GM12878 (cell line): ENCODE measurements around the gene L3MBTL1. TPM values are rescaled to one million over a fixed set of nuclear protein-coding genes. Genes with fewer than 3 reads are reported as not detected.

Experiments
- ATAC-seq: fragments of 200-7000 bp; cut with Tn5 transposase; 3 replicates; pipeline ENCODE4 v1.9.1; 2020; ENCODE audit warnings: mild to moderate bottlenecking, moderate library complexity
- BruUV-seq: library from RNA; stranded (reverse); fragments of 400-500 nt; replicated peaks from 2 replicates; lab custom pipeline; 2021; lab: Mats Ljungman, UMichigan
- CTCF ChIA-PET: fragments of 300-600 bp; sonication (Branson Sonifier 250); formaldehyde crosslinking; extraction: SDS; loops from one replicate; lab custom pipeline; 2021; ENCODE audit warnings: inconsistent platforms; lab: Yijun Ruan, JAX
- POLR2A ChIA-PET: fragments of 350-600 bp; formaldehyde crosslinking; extraction: SDS; loops from one replicate; lab custom pipeline; 2021; ENCODE audit warnings: inconsistent platforms; lab: Charles Lee
- RAD21 ChIA-PET: fragments of 300-600 bp; sonication (Branson Sonifier 250); formaldehyde crosslinking; loops from one replicate; lab custom pipeline; 2023; ENCODE audit warnings: antibody characterized with exemption; ENCODE audit not compliant: unreplicated experiment; lab: Charles Lee
- SMC1A ChIA-PET: fragments of 300-600 bp; sonication (Branson Sonifier 250); formaldehyde crosslinking; loops from one replicate; lab custom pipeline; 2023; ENCODE audit not compliant: unreplicated experiment, uncharacterized antibody; lab: Charles Lee
- DNase-seq: peaks from one replicate; pipeline ENCODE4 v3.0.0-alpha.2; 2011; ENCODE audit warnings: low read depth, low spot score
- FAIRE-seq: peaks from 3 replicates; lab custom pipeline; 2011; peaks lifted over from hg19 to GRCh38; lab: Jason Lieb, UNC
- H2AFZ ChIP-seq: 2 replicates; pipeline ENCODE4 v1.6.0; 2011; ENCODE audit warnings: low read depth, low read length, control low read depth; ENCODE audit not compliant: control insufficient read depth
- H3K27ac ChIP-seq: 2 replicates; pipeline ENCODE4 v1.5.1; 2011; ENCODE audit warnings: control low read depth; ENCODE audit not compliant: control insufficient read depth, insufficient read depth
- H3K27me3 ChIP-seq, 2 experiments: replicated peaks in 1 of 2; 2 replicates each; pipeline versions ENCODE4 v1.6.0 to v1.6.1; 2011; ENCODE audit warnings: low read length in 1 of 2; ENCODE audit not compliant: control insufficient read depth in 2 of 2, insufficient read depth in 2 of 2
- H3K36me3 ChIP-seq, 2 experiments: 2 replicates each; pipeline ENCODE4 v1.5.1; 2011; ENCODE audit warnings: low read length in 1 of 2; ENCODE audit not compliant: control insufficient read depth in 2 of 2, insufficient read depth in 2 of 2
- H3K4me1 ChIP-seq: 2 replicates; pipeline ENCODE4 v1.6.1; 2011; ENCODE audit warnings: mild to moderate bottlenecking, low read length, moderate library complexity, mixed read lengths; ENCODE audit not compliant: control insufficient read depth, insufficient read depth
- H3K4me2 ChIP-seq: 2 replicates; pipeline ENCODE4 v1.6.0; 2011; ENCODE audit warnings: control low read depth; ENCODE audit not compliant: control insufficient read depth, insufficient read depth
- H3K4me3 ChIP-seq: fragments of 200-600 bp; sonication (generic); 2 replicates; pipeline ENCODE4 v1.5.1; 2016
- H3K79me2 ChIP-seq: 2 replicates; pipeline ENCODE4 v1.6.0; 2011; ENCODE audit warnings: low read length; ENCODE audit not compliant: control insufficient read depth, insufficient read depth
- H3K9ac ChIP-seq: 2 replicates; pipeline ENCODE4 v1.8.0; 2011; ENCODE audit warnings: low read length, control low read depth, mixed read lengths; ENCODE audit not compliant: control insufficient read depth, insufficient read depth
- H3K9me3 ChIP-seq: replicated peaks from 3 replicates; pipeline ENCODE4 v1.5.1; 2011; ENCODE audit warnings: mild to moderate bottlenecking, low read length; ENCODE audit not compliant: control insufficient read depth, insufficient read depth
- H4K20me1 ChIP-seq: 2 replicates; pipeline ENCODE4 v1.6.0; 2011; ENCODE audit not compliant: control insufficient read depth, insufficient read depth
- BCL3 ChIP-seq: IDR thresholded peaks from 2 replicates; pipeline ENCODE4 v1.6.1; 2011; ENCODE audit warnings: borderline replicate concordance, low read depth, mild to moderate bottlenecking, moderate library complexity, low read length; ENCODE audit not compliant: insufficient read depth, poor library complexity, severe bottlenecking
- CEBPB ChIP-seq, 2 experiments: fragments of 150-350 bp in 1 of 2; IDR thresholded peaks; 2 replicates each; pipeline ENCODE4 v1.6.1; 2012 to 2014; ENCODE audit warnings: low read depth in 2 of 2, low read length in 2 of 2, borderline replicate concordance in 1 of 2, inconsistent platforms in 1 of 2
- EZH2 ChIP-seq: IDR thresholded peaks from 2 replicates; pipeline ENCODE4 v1.6.1; 2012; ENCODE audit warnings: low read depth, mild to moderate bottlenecking, control low read depth, inconsistent platforms, low read length, borderline replicate concordance; ENCODE audit not compliant: control insufficient read depth
- GABPA ChIP-seq: IDR thresholded peaks from 2 replicates; pipeline ENCODE4 v1.6.1; 2014; ENCODE audit warnings: antibody characterized with exemption, low read depth, mild to moderate bottlenecking, inconsistent platforms
- HDAC6 ChIP-seq: fragments of 200-600 bp; sonication (generic); IDR thresholded peaks from one replicate; pipeline ENCODE4 v1.8.0; 2017; ENCODE audit warnings: antibody characterized with exemption; ENCODE audit not compliant: unreplicated experiment
- KLF5 ChIP-seq: fragments of 450-650 bp; IDR thresholded peaks from 2 replicates; pipeline ENCODE4 v1.6.1; 2014; ENCODE audit warnings: mild to moderate bottlenecking; ENCODE audit not compliant: partially characterized antibody
- LARP7 ChIP-seq: fragments of 450-650 bp; IDR thresholded peaks from 2 replicates; pipeline ENCODE4 v1.6.1; 2017; ENCODE audit warnings: mild to moderate bottlenecking
- MEF2A ChIP-seq: IDR thresholded peaks from 2 replicates; pipeline ENCODE4 v1.6.1; 2011; ENCODE audit warnings: low read depth, mild to moderate bottlenecking, low read length, moderate library complexity; ENCODE audit not compliant: insufficient read depth
- NR2F1 ChIP-seq: fragments of 450-650 bp; conservative IDR thresholded peaks from 2 replicates; pipeline ENCODE4 v1.6.1; 2017; ENCODE audit warnings: mild to moderate bottlenecking
- NRF1 ChIP-seq: conservative IDR thresholded peaks from 2 replicates; pipeline ENCODE4 v1.6.1; 2011; ENCODE audit warnings: mild to moderate bottlenecking, low read depth, low read length, improper control_type of control experiment
- SKIL ChIP-seq: fragments of 450-650 bp; IDR thresholded peaks from 2 replicates; pipeline ENCODE4 v1.6.1; 2017; ENCODE audit warnings: mild to moderate bottlenecking, low read depth, inconsistent platforms; ENCODE audit not compliant: poor library complexity, severe bottlenecking
- SPI1 ChIP-seq: IDR thresholded peaks from 2 replicates; pipeline ENCODE4 v1.6.1; 2011; ENCODE audit warnings: low read depth, mild to moderate bottlenecking, low read length, moderate library complexity, borderline replicate concordance; ENCODE audit not compliant: insufficient read depth
- ZNF24 ChIP-seq: fragments of 450-650 bp; IDR thresholded peaks from 2 replicates; pipeline ENCODE4 v1.6.1; 2017; ENCODE audit warnings: antibody characterized with exemption, mild to moderate bottlenecking
- ZNF274 ChIP-seq: IDR thresholded peaks from one replicate; pipeline ENCODE4 v1.8.0; 2011; ENCODE audit not compliant: insufficient read length, insufficient read depth
- WGBS: methylation state at CpG from one replicate; pipeline ENCODE4 v1.1.6; 2016; ENCODE audit warnings: low lambda C conversion rate; ENCODE audit not compliant: insufficient replicate concordance, insufficient coverage; ENCODE audit errors: missing lambda C conversion rate; 5-methylcytosine and 5-hydroxymethylcytosine counted together
- in situ Hi-C: fragments of 300-500 bp; cut with MboI; formaldehyde crosslinking; loops from 9 replicates; pipeline ENCODE4 v1.14.3; 2018; ENCODE audit warnings: mixed read lengths
- intact Hi-C: fragments of 100-400 bp; cut with micrococcal nuclease; formaldehyde crosslinking; loops from one replicate; pipeline ENCODE4 v1.14.2; 2022; ENCODE audit not compliant: unreplicated experiment
- polyA plus RNA-seq, 11 experiments: library from polyadenylated mRNA; depleted of rRNA in 4 of 11; unstranded in 6 of 11; stranded (reverse) in 5 of 11; fragments of >200 nt; fragmentation: Nextera tagmentation in 4 of 11; fragmentation: Illumina TruSeq in 1 of 11; extraction: Ambion mirVana in 4 of 11; extraction: Trizol in 1 of 11; gene quantifications; 1 replicate in 1 of 11; 2 replicates in 10 of 11; pipeline versions ENCODE4 v1.2.1 to v1.2.3, GENCODE V29; 2011 to 2016; ENCODE audit warnings: inconsistent platforms in 2 of 11, missing spikeins in 2 of 11, low read depth in 1 of 11
- total RNA-seq, 4 experiments: library from RNA; depleted of rRNA in 3 of 4; stranded (reverse); fragments of >200 nt in 3 of 4; fragmentation: Illumina TruSeq in 1 of 4; extraction: Trizol in 1 of 4; gene quantifications; 2 replicates each; pipeline versions ENCODE4 v1.2.1 to v1.2.3, GENCODE V29; 2013 to 2021

L3MBTL1 gene
- total and polyA plus RNA-seq, 10 of the 15 experiments (the other 5 are each of a cell fraction or from before 2014, with no cell fraction given): 0.56 to 6.6 (median 3.9) TPM

GRCh38 chr20:43532416-43533055, 25.0 kb downstream of the L3MBTL1 start:
- intact Hi-C loops: loop anchor here (10.0 kb wide), 1 partner anchor 642 kb away; no protein-coding TSS in a partner anchor
- in situ Hi-C loops: no loop called here
- no peaks in the 10 kb centered on the region for H4K20me1 ChIP-seq
- SMC1A ChIA-PET: interaction anchor here (0.6 kb wide), 1 partner anchor 562 kb away, joined by 3 read pairs; no protein-coding TSS in a partner anchor
- no peak overlapping the region for H3K4me2 ChIP-seq
- DNase-seq: no peak
- no peak for FAIRE-seq
- no peaks in the 10 kb centered on the region for H3K9me3 ChIP-seq
- TF ChIP-seq HDAC6 (no peak), LARP7 (no peak), SPI1 (no peak), NR2F1 (no peak)
- WGBS: 73% methylated on average over 9 of the region's 9 CpGs
- no peak overlapping the region for H3K9ac ChIP-seq
- no peaks in the 10 kb centered on the region for H3K36me3 ChIP-seq
- RAD21 ChIA-PET: no interaction called here
- H3K79me2 ChIP-seq: no peaks in the 10 kb centered on the region
- H3K4me3 ChIP-seq: no peak overlapping the region
- POLR2A ChIA-PET: no interaction called here
- H3K27me3 ChIP-seq: no peaks in the 10 kb centered on the region; a peak in 1 of 4 replicates
- BruUV-seq: no TSS peak
- no peaks in the 10 kb centered on the region for H3K4me1 ChIP-seq
- no peak overlapping the region for H2AFZ ChIP-seq
- CTCF ChIA-PET: interaction anchor here (1.0 to 1.3 kb wide), 3 partner anchors 8 to 657 kb away, joined by 3 to 5 read pairs (median 3); no protein-coding TSS in a partner anchor
- no peak for ATAC-seq
- no peak overlapping the region for H3K27ac ChIP-seq

GRCh38 chr20:43533060-43533459, 25.6 kb downstream of the L3MBTL1 start:
- in situ Hi-C loops: no loop called here
- intact Hi-C loops: loop anchor here (10.0 kb wide), 1 partner anchor 642 kb away; no protein-coding TSS in a partner anchor
- RAD21 ChIA-PET: no interaction called here
- TF ChIP-seq BCL3: no peak
- no peak for TF ChIP-seq MEF2A
- no peak for TF ChIP-seq ZNF274
- TF ChIP-seq SKIL: no peak
- TF ChIP-seq CEBPB (IDR thresholded peaks at IDR 0.05; ENCODE audit: borderline replicate concordance in 1 of 2, low read depth in 2 of 2, low read length in 2 of 2): no peak
- no peak for TF ChIP-seq ZNF24
- TF ChIP-seq GABPA: no peak
- no peak for TF ChIP-seq EZH2
- TF ChIP-seq KLF5: no peak
- TF ChIP-seq NRF1: no peak

More at GRCh38 chr20:43533060-43533459, 25.6 kb downstream of the L3MBTL1 start:
- DNase-seq (no peak), ATAC-seq (no peak), FAIRE-seq (no peak)
- ChIA-PET SMC1A (interaction anchor here (0.6 kb wide), 1 partner anchor 562 kb away, joined by 3 read pairs; no protein-coding TSS in a partner anchor), CTCF (interaction anchor here (1.0 to 1.3 kb wide), 3 partner anchors 8 to 657 kb away, joined by 3 to 5 read pairs (median 3); no protein-coding TSS in a partner anchor), POLR2A (no interaction called here)
- Histone ChIP-seq H3K4me1 (no peaks in the 10 kb centered on the region), H3K36me3 (no peaks in the 10 kb centered on the region), H3K4me3 (no peak overlapping the region), H3K9me3 (no peaks in the 10 kb centered on the region), H3K79me2 (no peaks in the 10 kb centered on the region), H3K27me3 (no peaks in the 10 kb centered on the region; a peak in 1 of 4 replicates), H3K4me2 (no peak overlapping the region), H4K20me1 (no peaks in the 10 kb centered on the region), H3K27ac (no peak overlapping the region), H3K9ac (no peak overlapping the region), H2AFZ (no peak overlapping the region)
- BruUV-seq: no TSS peak
